ENCODE results near the gene ZBTB48. TPM values are rescaled to one million over a fixed set of nuclear protein-coding genes. Genes with fewer than 3 reads are reported as not detected.
"Not testable (repeated sequence)": the region's sequence is repeated elsewhere in the genome, so short reads cannot be mapped to it uniquely, and the experiment has no call there.

The ZBTB48 gene
- polyA plus RNA-seq, 4 donors: 24.1 to 35.8 (median 28.1) TPM

- no peak for DNase-seq (ENCODE audit: low read depth in 4 of 4, low spot score in 3 of 4)
These were observed 10.3 kb downstream of the ZBTB48 start for GRCh38 chr1:6590046-6590445.

DNA sequence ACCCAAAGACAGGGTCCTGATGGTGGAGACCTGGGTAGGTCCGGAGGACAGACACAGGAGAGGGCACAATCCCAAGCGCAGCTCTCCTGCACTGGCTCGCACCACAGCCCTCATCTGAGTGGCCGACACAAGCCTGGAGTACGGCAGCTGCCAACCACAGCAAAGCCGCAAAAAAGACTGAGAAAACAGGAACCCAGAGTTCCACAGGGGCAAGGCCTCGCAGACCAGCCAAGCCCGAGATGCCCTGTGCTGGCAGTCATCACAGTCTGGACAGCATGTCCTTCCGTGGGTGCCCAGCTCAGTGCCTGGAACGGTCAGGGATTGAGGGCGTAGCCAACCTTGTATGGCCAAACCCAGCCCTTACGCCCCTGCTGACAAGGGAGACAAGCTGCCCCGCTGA lies 11.4 kb downstream of the ZBTB48 start:
- no peak for DNase-seq (ENCODE audit: low read depth in 4 of 4, low spot score in 3 of 4)

DNA sequence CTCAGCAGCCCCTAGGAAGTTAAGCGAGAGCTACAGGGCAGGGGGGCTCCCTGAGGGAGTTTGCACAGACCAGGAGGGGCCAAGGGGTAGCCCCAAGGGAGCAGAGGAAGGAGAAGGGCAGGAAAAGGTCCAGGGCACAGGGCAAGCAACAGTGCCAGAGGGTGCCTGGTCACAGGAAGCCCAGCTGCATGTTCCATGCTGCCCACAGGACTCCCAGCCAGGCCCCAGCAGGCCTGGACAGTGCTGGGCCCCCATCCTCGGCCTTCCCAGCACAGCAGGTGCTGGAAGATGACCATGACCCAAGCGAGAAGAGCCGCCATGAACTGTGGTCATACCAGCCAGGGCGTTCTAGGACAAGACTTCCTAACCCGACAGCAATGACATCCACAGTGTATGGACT lies 11.8 kb downstream of the ZBTB48 start:
- DNase-seq (ENCODE audit: low read depth in 4 of 4, low spot score in 3 of 4): no peak

DNA sequence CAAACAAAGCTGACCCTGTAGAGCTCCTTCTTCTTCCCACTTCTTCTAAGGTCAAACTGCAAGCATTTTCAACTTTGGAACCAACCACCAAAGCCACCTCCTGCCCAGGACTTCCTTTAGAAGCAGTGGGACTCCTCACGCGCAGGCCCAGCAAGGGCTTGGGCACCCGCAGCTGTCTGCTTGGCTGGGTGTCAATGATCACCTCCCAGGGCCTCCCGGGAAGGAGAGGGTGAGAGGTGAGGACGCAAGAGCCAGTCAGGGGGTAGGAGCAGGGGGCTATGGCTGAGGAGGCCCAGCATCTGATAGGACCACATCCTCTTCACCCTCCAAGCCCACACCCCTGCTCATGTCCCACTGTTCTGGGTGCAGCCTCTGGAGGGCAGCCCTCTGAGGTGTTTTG lies 12.6 kb downstream of the ZBTB48 start:
- DNase-seq (ENCODE audit: low read depth in 4 of 4, low spot score in 3 of 4): no peak

GRCh38 chr1:6592865-6593593 lies 13.2 kb downstream of the ZBTB48 start:
- DNase-seq (ENCODE audit: low read depth in 4 of 4, low spot score in 3 of 4): no peak

DNA sequence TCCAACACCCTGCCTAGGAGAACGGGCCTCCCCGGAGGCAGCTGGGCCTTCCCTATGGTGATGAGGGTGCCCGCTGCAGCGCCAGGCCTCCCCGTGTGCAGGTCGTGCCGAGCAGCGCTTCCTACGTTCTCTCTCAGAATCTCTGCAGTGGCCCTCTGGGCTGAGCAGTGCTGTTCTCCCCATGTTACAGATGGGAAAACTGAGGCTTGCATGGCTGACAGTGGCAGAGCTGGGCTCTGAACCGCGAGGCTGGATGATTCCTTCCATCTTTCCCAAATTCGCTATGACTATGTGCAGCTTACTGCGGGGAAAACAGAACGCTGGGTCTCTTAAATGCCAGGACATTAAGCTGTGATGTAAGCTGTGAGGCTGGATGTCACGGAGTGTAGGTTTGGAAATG lies 14.0 kb downstream of the ZBTB48 start:
- DNase-seq (ENCODE audit: low read depth in 4 of 4, low spot score in 3 of 4): no peak

DNA sequence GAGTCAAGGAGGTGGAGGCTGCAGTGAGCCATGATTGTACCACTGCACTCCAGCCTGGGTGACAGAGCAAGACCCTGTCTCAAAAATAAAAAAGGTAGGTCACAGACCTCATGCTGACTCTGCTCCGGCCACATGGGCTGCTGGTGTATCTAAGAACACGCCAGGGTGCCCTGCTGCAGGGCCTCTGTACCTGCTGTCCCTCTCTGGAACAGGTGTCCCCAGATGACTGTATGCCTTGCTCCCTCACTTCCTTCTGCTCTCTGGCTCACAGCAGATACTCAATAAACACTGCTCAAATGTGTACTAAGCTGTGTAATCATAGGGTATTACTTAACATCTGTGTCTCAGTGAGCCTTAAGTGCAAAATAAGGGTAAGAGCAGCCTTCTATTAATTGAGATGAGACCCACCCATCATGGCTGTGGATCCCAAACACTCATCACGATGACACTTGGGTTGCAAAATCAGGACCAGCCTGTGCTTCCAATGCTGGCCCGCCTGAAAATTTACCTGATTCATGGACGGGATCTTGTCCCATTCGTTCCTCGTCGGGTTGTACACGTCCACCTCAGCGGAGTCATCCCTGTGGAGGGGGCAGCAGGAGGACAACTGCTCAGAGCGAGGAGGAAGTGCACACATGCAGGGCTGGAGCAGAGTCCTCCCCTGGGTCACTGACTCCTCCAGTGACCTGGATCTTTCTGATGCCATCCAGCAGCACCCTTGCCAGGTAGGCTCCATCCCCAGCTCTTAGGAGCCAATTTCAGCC lies 15.4 kb downstream of the ZBTB48 start:
- DNase-seq (ENCODE audit: low read depth in 4 of 4, low spot score in 3 of 4): no peak

DNA sequence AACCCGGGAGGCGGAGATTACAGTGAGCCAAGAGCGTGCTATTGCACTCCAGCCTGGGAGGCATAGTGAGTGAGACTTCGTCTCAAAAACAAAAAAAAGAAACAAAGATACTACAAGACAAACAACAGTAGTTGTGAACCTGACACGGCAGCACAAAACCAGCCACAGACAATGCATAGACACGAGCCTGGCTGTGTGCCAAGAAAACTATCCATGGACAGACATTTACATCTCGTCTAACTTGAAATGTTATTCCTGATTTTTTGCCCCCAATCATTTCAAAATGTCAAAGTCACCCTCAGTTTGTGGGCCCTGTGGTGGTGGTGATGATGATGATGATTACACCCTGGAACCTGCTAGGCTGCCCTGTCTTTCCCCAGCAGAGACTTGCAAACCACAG lies 16.6 kb downstream of the ZBTB48 start:
- DNase-seq (ENCODE audit: low read depth in 4 of 4, low spot score in 3 of 4): no peak

DNA sequence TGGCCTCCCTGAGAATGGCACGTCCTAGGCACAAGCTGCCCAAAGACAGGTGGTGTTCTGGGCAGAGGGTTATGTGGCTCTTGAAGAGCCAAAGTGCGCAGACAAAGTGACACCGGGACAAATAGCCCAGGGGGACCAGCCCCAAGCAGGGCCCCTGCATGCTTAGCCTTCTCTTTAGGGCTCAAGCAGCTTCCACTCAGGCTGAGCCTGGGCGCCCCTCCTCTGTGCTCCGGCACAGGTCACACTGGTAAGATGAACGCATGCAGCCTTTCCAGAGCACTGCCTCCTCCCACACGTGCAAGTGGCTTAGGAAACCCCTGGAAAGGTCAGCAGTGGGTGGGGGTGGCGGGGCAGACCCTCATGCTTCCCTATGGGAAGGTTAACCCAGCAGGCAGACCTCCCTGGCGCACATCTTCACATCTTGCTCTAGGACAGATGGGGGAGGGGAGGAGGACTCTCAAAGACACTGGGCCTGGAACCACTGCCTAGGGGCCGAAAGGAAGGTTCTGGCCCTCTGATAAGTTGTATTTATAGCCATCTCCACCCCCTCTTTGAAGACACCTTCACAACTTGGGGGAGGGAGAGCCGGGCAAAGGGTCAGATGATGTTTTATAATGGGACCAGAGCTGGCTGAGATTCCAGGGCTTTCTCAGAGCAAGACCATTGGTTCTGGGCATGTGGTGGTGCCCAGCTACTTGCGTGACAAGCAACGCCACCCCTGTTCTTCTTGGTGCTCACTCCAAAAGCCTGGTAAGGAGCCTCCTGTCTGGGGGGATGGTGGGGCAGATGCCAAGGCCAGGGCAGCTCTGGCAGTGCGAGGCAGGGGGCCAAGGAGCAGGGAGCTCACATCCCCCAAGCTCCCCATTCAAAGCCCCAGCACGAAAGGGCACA lies 17.3 kb downstream of the ZBTB48 start:
- DNase-seq (ENCODE audit: low read depth in 4 of 4, low spot score in 3 of 4): no peak

DNA sequence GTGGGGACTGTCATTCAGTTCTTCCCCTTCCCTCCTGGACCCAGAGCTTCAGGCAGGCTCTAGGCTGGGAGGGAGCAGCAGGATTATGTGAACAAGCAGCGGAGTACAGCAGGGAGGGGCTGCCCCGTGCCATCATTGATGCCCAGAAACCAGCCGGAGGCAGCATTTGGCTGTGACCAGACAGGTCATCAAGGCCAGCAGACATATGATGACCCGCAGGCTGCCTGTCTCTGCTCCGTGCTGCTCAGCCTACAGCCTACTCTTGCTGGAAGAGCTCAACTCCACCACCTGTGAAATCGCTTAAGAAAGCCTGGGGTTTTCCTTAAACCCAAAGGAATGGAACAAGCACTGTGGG lies 18.0 kb downstream of the ZBTB48 start:
- DNase-seq (ENCODE audit: low read depth in 4 of 4, low spot score in 3 of 4): no peak

DNA sequence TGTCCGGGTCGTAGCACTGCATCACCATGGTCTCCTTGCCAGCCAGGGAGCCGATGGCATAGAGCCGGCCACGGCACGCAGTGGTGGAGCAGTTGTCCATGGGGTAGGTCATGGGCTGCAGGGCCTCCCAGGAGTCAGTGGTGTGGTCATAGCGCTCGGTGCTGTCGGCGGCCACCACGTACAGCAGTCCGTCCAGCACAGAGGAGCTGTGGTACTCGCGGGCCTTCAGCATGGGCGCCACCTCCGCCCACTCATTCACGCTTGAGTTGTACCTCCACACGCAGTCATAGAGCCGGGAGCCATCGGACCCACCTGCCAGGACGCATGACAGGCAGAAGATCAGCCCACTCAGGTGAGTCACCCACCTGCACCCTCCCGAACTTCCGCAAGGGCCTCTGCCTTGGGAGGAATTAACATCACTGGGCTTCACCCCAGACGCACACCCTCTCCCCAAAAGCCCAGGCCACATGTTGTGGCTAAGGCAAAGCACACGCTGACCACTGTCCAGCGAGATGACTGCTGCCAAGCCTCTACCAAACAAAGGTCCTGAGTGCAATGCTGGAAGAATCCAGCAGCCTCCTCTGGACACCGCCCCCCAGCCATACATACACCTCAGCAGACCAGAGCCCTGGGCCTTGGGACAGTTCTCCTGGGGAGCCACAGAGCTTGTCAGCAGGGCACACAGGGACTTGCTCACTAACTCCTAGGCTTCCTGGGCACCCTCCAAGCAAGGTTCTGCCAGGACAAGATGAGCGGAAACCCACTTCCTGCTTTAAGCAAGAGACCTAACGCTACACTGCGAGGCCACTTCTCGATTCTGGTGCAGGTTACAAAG lies 19.6 kb downstream of the ZBTB48 start:
- no peak for DNase-seq (ENCODE audit: low read depth in 4 of 4, low spot score in 3 of 4)

GRCh38 chr1:6599991-6600390 lies 20.2 kb downstream of the ZBTB48 start:
- not testable (repeated sequence) for DNase-seq (ENCODE audit: low read depth in 4 of 4, low spot score in 3 of 4)

- no peak for DNase-seq (ENCODE audit: low read depth in 4 of 4, low spot score in 3 of 4)
These were observed 20.7 kb downstream of the ZBTB48 start for GRCh38 chr1:6600410-6601048.

DNA sequence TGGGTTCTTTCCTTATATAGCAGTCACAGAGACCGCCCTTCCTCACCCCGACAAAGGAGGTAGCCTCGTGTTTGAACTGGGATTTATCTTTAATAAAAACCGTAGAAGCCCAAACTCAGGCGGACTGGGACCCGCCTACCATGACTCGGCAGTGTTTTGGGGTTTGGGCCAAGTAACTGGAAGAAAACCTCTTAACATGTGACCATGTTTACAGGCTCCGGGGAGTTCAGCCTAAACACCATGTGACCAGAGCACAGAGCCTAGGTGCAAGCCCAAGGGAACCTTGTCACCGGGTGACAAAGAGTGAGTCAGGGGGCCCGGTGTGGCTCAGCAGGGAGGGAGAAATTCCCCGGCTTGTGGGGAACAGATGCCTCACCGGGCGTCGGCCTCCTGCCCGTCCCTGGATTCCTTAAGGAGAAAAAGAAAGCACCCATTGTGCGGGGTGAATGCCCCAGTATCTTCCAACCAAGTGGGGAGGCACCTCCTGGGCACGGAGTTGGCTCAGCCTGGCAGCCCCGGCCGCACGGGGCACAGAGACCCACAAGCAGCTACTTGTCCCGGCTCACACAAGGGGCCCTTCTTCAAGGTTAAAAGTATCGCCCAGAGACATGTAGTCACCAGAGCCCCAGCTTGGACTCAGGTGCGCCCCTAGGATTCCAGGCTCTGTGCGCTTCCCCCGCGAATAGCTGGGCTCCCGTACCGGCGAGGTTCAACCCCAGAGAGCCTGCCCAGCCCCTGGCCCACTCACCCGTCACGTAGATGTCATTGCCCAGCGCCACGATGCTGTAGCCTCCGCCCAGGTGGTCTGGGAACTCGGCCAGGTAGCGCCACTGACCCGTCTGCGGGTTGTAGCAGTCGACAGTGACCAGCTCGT lies 21.5 kb downstream of the ZBTB48 start:
- DNase-seq (ENCODE audit: low read depth in 4 of 4, low spot score in 3 of 4): no peak

DNA sequence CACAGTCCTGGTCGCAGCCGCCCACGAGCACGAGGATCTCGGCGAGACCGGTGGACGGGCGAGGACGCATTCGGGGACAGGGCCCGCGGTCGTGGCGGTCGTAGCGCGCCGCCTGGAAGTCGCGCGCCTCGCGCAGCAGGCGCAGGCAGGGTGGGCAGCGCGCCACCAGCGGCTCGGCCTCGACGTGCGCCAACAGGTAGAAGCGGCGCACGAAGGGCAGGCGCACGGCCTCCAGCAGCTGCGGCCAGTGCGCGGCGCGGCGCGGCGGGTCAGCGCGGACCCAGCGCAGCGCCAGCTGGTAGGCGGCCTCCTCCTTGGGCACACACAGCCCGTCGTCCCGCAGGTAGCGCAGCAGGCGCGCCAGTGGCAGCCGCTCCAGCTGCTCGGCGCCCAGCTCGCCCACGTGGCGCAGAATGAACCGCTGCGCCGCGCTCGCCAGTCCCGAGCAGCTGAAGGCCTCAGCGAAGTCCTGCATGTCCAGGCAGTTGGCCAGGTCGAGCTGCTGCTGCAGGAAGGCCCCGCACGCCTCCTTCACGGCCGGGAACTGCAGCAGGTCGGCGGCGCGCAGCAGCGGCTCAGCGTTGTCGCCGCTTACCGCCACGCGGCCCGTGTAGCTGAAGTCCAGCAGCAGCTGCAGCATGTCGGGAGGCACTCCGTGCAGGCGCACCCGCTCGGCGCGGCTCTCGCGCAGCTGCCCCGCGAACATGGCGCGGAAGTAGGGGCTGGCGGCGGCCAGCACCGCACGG lies 22.3 kb downstream of the ZBTB48 start:
- no peak for DNase-seq (ENCODE audit: low read depth in 4 of 4, low spot score in 3 of 4)

GRCh38 chr1:6602669-6603237 lies 23.0 kb downstream of the ZBTB48 start, which contains the start of gene KLHL21:
TSS of gene KLHL21 (minus strand) at chr1:6602869. CDS start at chr1:6602817, 52 bp downstream.
- no peak for DNase-seq (ENCODE audit: low read depth in 4 of 4, low spot score in 3 of 4)

GRCh38 chr1:6603238-6603914 lies 23.6 kb downstream of the ZBTB48 start:
- DNase-seq (ENCODE audit: low read depth in 4 of 4, low spot score in 3 of 4): no peak

Measured in right renal pelvis (tissue), 4 donors.